HUES64 (cell line): ENCODE measurements around the gene RELL1.

Experiments used
- H3K27ac ChIP-seq: 2 replicates; pipeline ENCODE4 v1.7.0; 2013; ENCODE audit warnings: low read depth, low read length, inconsistent platforms
- H3K27me3 ChIP-seq: 2 replicates; pipeline ENCODE4 v1.6.1; 2013; ENCODE audit warnings: mild to moderate bottlenecking, low read length; ENCODE audit not compliant: insufficient read depth
- H3K36me3 ChIP-seq: 2 replicates; pipeline ENCODE4 v1.6.1; 2013; ENCODE audit warnings: mild to moderate bottlenecking, low read length; ENCODE audit not compliant: insufficient read depth
- H3K4me1 ChIP-seq: 2 replicates; pipeline ENCODE4 v1.6.1; 2013; ENCODE audit warnings: mild to moderate bottlenecking, low read length, moderate library complexity; ENCODE audit not compliant: insufficient read depth
- H3K4me3 ChIP-seq: 2 replicates; pipeline ENCODE4 v1.5.1; 2013; ENCODE audit warnings: mild to moderate bottlenecking, low read length, moderate library complexity
- H3K9ac ChIP-seq: 2 replicates; pipeline ENCODE4 v1.6.1; 2013; ENCODE audit warnings: mild to moderate bottlenecking, low read depth, low read length
- H3K9me3 ChIP-seq: 2 replicates; pipeline ENCODE4 v1.6.1; 2013; ENCODE audit warnings: low read depth, low read length; ENCODE audit not compliant: insufficient read depth
- WGBS: fragments of 150-250, 120-280 bp; methylation state at CpG from one replicate; pipeline ENCODE4 v1.1.7; 2013; ENCODE audit warnings: missing lambda C conversion rate; 5-methylcytosine and 5-hydroxymethylcytosine counted together

RELL1 gene

GRCh38 chr4:37595875-37596680 is 90.1 kb downstream of the RELL1 start:
- Histone ChIP-seq H3K9ac (no peak overlapping the region), H3K4me3 (no peak overlapping the region), H3K27me3 (no peaks in the 10 kb centered on the region), H3K27ac (no peak overlapping the region), H3K9me3 (no peaks in the 10 kb centered on the region), H3K36me3 (no peaks in the 10 kb centered on the region), H3K4me1 (no peaks in the 10 kb centered on the region)
- 70% methylated on average over 12 of the region's 12 CpGs for WGBS

DNA sequence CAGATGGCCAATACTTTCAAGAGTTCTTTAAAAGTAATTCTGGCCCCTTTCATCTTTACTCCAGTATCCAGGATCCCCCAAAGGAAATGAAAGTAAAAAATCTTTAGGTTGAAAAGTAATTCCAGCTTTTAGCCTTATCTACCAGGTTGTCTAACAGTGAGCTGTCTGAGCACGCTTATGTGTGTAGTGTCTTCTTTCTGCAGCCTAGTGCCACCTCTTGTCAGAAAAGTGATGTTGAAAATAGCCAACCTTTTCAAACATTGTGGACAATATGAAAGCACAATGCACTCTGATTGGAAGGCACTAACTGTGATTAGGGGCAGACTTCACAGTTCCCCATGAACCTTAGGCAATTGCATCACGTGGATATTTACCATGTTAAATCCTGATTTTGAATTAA is 92.1 kb downstream of the RELL1 start:
- Histone ChIP-seq H3K27me3 (no peaks in the 10 kb centered on the region), H3K4me1 (no peaks in the 10 kb centered on the region), H3K27ac (no peak overlapping the region), H3K4me3 (no peak overlapping the region), H3K36me3 (no peaks in the 10 kb centered on the region), H3K9ac (no peak overlapping the region), H3K9me3 (no peaks in the 10 kb centered on the region)
- 92% methylated on average over 1 of the region's 2 CpGs for WGBS

- 0% methylated on average over 1 of the region's 1 CpG for WGBS
- H3K27ac ChIP-seq = no peak overlapping the region
- no peak overlapping the region for H3K9ac ChIP-seq
- H3K36me3 ChIP-seq = no peaks in the 10 kb centered on the region
- H3K4me3 ChIP-seq = no peak overlapping the region
- no peaks in the 10 kb centered on the region for H3K27me3 ChIP-seq
- H3K9me3 ChIP-seq = no peaks in the 10 kb centered on the region
- H3K4me1 ChIP-seq = no peaks in the 10 kb centered on the region
Observed at GRCh38 chr4:37591349-37591748, 94.8 kb downstream of the RELL1 start.

GRCh38 chr4:37590016-37590415 is 96.2 kb downstream of the RELL1 start:
- Histone ChIP-seq H3K27me3 (no peaks in the 10 kb centered on the region), H3K36me3 (no peaks in the 10 kb centered on the region), H3K4me3 (no peak overlapping the region), H3K27ac (no peak overlapping the region), H3K4me1 (no peaks in the 10 kb centered on the region), H3K9me3 (no peaks in the 10 kb centered on the region), H3K9ac (no peak overlapping the region)
- WGBS = 93% methylated on average over 6 of the region's 6 CpGs

DNA sequence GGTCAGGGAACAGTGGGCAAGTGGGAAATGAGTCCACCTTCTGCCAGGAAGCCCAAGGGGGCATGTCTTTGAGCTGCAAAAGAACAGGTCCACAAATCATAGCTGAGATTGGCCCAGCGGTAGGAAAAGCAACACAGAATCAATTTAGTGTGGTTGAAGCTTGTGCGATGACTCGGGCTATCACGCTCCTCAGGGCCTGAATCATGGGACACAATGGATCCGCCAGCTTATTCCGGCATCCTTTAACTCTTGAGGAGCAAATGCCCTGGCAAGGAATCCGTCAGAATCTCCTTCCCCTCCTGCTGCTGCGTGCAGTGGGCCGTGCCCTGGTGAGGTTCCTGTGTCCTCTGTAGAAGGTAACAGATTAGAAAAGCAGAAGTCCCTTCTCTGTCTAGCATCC is 98.0 kb downstream of the RELL1 start:
- Histone ChIP-seq H3K9me3 (no peaks in the 10 kb centered on the region), H3K4me1 (no peaks in the 10 kb centered on the region), H3K36me3 (no peaks in the 10 kb centered on the region), H3K27ac (no peak overlapping the region), H3K27me3 (no peaks in the 10 kb centered on the region), H3K4me3 (no peak overlapping the region), H3K9ac (no peak overlapping the region)
- WGBS = 96% methylated on average over 8 of the region's 9 CpGs

GRCh38 chr4:37586194-37586593 is 100.0 kb downstream of the RELL1 start:
- Histone ChIP-seq H3K36me3 (no peaks in the 10 kb centered on the region), H3K27ac (no peak overlapping the region), H3K27me3 (no peaks in the 10 kb centered on the region), H3K4me1 (no peaks in the 10 kb centered on the region), H3K9me3 (no peaks in the 10 kb centered on the region), H3K4me3 (no peak overlapping the region), H3K9ac (no peak overlapping the region)
- 57% methylated on average over 5 of the region's 6 CpGs for WGBS

DNA sequence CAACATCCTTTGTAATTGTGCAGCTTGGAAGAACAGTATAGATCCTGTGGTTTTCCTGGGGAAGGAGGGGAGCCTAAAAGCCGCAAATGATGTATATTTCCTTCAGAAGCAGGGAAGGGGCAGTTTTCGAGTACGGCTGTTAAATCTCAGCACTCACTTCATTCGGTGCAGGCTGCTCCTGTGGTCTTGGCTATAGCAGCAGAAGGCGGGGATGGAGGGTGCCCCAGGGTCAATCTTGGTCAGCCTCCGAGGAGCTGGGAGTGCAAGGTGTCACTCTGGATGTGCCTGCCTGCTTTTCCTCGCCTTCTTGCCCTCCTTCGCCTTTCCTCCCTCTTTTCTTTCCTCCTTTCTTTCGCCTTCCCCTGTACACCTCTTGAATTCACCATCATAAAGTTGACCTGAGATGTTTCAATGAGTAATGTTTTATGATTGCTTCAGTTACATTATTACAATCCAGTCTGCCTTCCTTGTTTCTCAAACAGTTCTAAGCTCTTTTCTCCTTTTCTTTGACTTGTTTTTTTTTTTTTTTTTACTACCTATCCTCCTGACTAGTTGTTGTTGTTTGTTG is 101.6 kb downstream of the RELL1 start:
- WGBS = 87% methylated on average over 9 of the region's 9 CpGs

DNA sequence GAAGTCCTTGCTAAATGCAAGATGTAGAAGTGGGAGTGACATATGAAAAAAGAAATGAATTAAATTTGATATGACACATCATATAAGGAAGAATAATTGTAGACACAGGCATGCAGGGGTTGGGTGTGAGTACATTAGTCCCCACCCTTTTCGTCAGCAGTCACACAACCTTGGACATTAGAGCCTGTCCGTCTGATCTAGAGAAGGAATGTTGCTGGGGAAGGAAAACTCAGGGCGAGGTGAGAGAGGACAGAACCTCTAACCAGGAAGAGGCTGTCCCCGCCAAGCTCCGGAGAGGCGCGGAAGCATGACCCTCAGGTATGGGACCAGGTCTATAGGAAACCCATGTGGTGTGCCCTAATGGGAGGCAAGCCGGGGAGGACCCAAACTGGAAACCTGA is 102.1 kb downstream of the RELL1 start:
- Histone ChIP-seq H3K27me3 (no peaks in the 10 kb centered on the region), H3K4me3 (no peak overlapping the region), H3K4me1 (no peaks in the 10 kb centered on the region), H3K27ac (no peak overlapping the region), H3K9me3 (no peaks in the 10 kb centered on the region), H3K36me3 (no peaks in the 10 kb centered on the region), H3K9ac (no peak overlapping the region)
- 88% methylated on average over 8 of the region's 8 CpGs for WGBS

More for the DNA sequence above, 101.6 kb downstream of the RELL1 start:
- Histone ChIP-seq H3K4me3 (no peak overlapping the region), H3K4me1 (no peaks in the 10 kb centered on the region), H3K27ac (no peak overlapping the region), H3K9ac (no peak overlapping the region), H3K36me3 (no peaks in the 10 kb centered on the region), H3K27me3 (no peaks in the 10 kb centered on the region), H3K9me3 (no peaks in the 10 kb centered on the region)

GRCh38 chr4:37573566-37573965 is 112.6 kb downstream of the RELL1 start:
- Histone ChIP-seq H3K27me3 (no peaks in the 10 kb centered on the region), H3K27ac (no peak overlapping the region), H3K9ac (no peak overlapping the region), H3K4me1 (no peaks in the 10 kb centered on the region), H3K36me3 (no peaks in the 10 kb centered on the region), H3K9me3 (no peaks in the 10 kb centered on the region), H3K4me3 (no peak overlapping the region)

DNA sequence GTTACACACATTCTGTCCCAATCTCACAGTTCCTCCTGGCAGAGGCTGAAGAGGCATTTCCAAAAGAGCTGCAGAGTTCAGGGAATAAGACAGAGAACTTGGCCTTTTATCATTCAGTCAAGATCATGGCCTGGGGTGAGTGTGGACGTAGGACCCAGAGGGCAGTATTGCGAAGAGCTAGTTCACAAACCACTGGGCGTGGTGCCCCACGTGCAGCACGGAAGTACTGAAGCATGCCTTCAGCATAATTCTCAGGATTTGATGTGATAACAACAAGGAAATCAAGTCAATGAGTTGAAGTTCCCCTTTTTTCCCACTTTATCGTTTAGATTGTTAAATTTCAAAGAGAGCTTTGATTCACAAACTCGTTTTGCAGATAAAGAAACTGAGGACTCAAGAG is 117.7 kb downstream of the RELL1 start:
- Histone ChIP-seq H3K27ac (no peak overlapping the region), H3K9ac (no peak overlapping the region), H3K27me3 (no peaks in the 10 kb centered on the region), H3K36me3 (no peaks in the 10 kb centered on the region), H3K9me3 (no peaks in the 10 kb centered on the region), H3K4me3 (no peak overlapping the region), H3K4me1 (no peaks in the 10 kb centered on the region)
- 71% methylated on average over 7 of the region's 7 CpGs for WGBS

GRCh38 chr4:37567836-37568235 is 118.3 kb downstream of the RELL1 start:
- H3K27ac ChIP-seq = no peak overlapping the region
- H3K36me3 ChIP-seq = no peaks in the 10 kb centered on the region
- H3K4me3 ChIP-seq = no peak overlapping the region
- no peaks in the 10 kb centered on the region for H3K9me3 ChIP-seq
- no peaks in the 10 kb centered on the region for H3K4me1 ChIP-seq
- no peak overlapping the region for H3K9ac ChIP-seq
- WGBS = 84% methylated on average over 2 of the region's 2 CpGs
- H3K27me3 ChIP-seq = no peaks in the 10 kb centered on the region
